ENCODE data around the gene SOBP.

The SOBP gene

GRCh38 chr6:107707346-107708275 is 217.7 kb downstream of the SOBP start:
- H3K9me3 ChIP-seq (ENCODE audit: control insufficient read depth, low read length), result no peaks in the 10 kb centered on the region
- no peaks in the 10 kb centered on the region for H3K27me3 ChIP-seq (ENCODE audit: control insufficient read depth, insufficient read depth, low read length, poor library complexity, severe bottlenecking)
- H3K36me3 ChIP-seq (ENCODE audit: control insufficient read depth, insufficient read depth, low read length), result no peaks in the 10 kb centered on the region
- no peak overlapping the region for H3K27ac ChIP-seq (ENCODE audit: insufficient read depth, low read depth, low read length, poor library complexity, severe bottlenecking)
- H3K4me3 ChIP-seq (ENCODE audit: insufficient read depth, low read depth, low read length), result no peak overlapping the region
- H3K4me1 ChIP-seq (ENCODE audit: control insufficient read depth, insufficient read depth, low read length), result no peaks in the 10 kb centered on the region
- WGBS, 2 experiments, result 94 to 95% methylated on average over 18 of the region's 18 CpGs

DNA sequence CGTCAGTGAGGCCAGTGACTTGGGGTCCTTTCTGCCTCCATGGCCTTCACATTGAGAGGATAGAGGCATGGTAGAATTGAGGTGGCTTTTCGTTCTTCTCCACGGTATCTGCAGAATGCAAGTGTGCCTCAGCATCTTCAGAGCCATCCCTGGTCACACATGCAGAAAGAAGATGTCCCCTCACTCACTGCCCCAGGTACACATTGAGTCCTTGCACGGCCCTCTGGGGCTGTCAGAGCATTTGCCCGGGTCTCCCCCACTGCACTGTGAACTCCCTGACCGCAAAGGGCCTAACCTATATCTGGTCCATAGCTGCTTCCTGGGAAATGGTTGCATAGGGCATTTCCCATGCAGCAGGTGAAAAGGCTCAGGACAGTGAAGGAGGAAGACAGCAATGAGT is 218.5 kb downstream of the SOBP start:
- no peaks in the 10 kb centered on the region for H3K36me3 ChIP-seq (ENCODE audit: control insufficient read depth, insufficient read depth, low read length)
- no peak overlapping the region for H3K27ac ChIP-seq (ENCODE audit: insufficient read depth, low read depth, low read length, poor library complexity, severe bottlenecking)
- peaks cover 5% of the 10 kb centered on the region for H3K4me1 ChIP-seq (ENCODE audit: control insufficient read depth, insufficient read depth, low read length)
- H3K4me3 ChIP-seq (ENCODE audit: insufficient read depth, low read depth, low read length), result no peak overlapping the region
- WGBS, 2 experiments, result 95 to 96% methylated on average over 6 of the region's 6 CpGs
- H3K9me3 ChIP-seq (ENCODE audit: control insufficient read depth, low read length), result no peaks in the 10 kb centered on the region
- H3K27me3 ChIP-seq (ENCODE audit: control insufficient read depth, insufficient read depth, low read length, poor library complexity, severe bottlenecking), result no peaks in the 10 kb centered on the region

DNA sequence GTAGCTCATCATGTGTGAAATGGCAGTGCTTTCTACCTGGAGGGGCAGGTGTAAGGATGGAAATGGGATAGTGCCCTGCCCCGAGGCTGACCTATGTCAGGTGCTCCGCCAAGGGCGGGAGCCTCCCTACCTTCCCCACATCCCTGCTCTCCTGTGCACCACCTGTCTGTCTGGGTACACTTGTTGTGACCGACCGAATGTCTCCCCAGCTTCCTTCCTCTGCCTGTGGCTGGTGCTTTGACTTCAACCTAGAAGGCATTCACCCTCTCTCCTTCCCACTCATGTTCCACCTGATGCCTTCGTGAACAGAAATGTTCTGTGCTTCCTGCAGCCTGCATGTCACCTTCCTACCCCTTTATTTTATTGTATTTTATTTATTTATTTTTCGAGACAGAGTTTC is 219.4 kb downstream of the SOBP start:
- Histone ChIP-seq H3K4me3 (ENCODE audit: insufficient read depth, low read depth, low read length) (no peak overlapping the region), H3K4me1 (ENCODE audit: control insufficient read depth, insufficient read depth, low read length) (peaks cover 5% of the 10 kb centered on the region), H3K9me3 (ENCODE audit: control insufficient read depth, low read length) (no peaks in the 10 kb centered on the region), H3K36me3 (ENCODE audit: control insufficient read depth, insufficient read depth, low read length) (no peaks in the 10 kb centered on the region), H3K27me3 (ENCODE audit: control insufficient read depth, insufficient read depth, low read length, poor library complexity, severe bottlenecking) (no peaks in the 10 kb centered on the region), H3K27ac (ENCODE audit: insufficient read depth, low read depth, low read length, poor library complexity, severe bottlenecking) (no peak overlapping the region)
- WGBS, 2 experiments, result 89 to 90% methylated on average over 7 of the region's 7 CpGs
